Measurements from ENCODE around the gene PDLIM7.

The PDLIM7 gene

DNA sequence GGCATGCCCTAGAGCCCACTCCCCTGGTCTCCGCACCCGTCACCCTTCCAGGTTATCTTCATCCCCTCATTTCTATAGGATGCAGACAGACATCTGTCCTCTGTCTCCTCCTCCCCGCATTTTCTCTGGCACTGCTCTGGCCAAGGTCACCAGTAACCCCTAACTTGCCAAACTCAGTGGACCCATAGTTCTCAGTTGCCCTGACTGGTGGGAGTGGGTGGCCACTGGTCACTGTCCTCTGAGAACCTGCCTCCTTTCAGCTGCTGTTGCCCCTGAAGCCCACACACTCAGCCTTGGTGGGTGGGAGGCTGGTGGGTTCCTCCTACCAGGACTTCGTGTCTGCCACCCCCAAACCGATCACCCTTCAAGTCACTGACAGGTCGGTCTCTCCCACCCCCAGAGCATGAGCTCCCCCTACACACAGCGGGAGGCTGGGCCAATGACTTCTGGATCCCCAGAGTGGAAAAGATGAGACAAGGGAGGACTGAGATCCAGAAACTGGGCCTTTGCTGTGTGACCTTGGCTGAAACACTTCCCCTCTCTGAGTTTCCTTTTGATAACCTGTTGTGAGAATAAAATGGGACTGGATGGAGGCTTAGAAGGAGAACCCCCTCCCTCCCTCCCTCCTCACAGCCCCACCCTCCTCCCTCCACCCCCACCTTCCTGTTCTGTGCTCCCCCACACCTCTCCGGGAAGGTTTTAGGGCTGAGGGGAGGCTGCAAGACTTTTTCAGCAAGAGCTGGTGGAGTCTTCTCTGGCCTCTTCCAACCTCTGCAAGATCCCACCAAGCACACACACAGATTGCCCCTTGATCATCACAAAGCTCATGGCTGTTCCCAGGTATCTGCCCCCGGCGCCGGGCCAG lies 21.6 kb downstream of the PDLIM7 start:
- H3K9me3 ChIP-seq (ENCODE audit: control insufficient read depth, low read length): no peaks in the 10 kb centered on the region
- TF ChIP-seq, protein P1, sequence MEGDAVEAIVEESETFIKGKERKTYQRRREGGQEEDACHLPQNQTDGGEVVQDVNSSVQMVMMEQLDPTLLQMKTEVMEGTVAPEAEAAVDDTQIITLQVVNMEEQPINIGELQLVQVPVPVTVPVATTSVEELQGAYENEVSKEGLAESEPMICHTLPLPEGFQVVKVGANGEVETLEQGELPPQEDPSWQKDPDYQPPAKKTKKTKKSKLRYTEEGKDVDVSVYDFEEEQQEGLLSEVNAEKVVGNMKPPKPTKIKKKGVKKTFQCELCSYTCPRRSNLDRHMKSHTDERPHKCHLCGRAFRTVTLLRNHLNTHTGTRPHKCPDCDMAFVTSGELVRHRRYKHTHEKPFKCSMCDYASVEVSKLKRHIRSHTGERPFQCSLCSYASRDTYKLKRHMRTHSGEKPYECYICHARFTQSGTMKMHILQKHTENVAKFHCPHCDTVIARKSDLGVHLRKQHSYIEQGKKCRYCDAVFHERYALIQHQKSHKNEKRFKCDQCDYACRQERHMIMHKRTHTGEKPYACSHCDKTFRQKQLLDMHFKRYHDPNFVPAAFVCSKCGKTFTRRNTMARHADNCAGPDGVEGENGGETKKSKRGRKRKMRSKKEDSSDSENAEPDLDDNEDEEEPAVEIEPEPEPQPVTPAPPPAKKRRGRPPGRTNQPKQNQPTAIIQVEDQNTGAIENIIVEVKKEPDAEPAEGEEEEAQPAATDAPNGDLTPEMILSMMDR (IDR thresholded peaks at IDR 0.05): no peak
- no peak overlapping the region for H2AFZ ChIP-seq
- H3K4me2 ChIP-seq (ENCODE audit: low read length): no peak overlapping the region
- peaks cover 47% of the 10 kb centered on the region for H3K4me1 ChIP-seq
- peaks cover 2% of the 10 kb centered on the region for H3K36me3 ChIP-seq (ENCODE audit: control insufficient read depth, insufficient read depth, low read length)
- no peak overlapping the region for H3K9ac ChIP-seq
- H3K27me3 ChIP-seq (ENCODE audit: control insufficient read depth, insufficient read depth, low read length): no peaks in the 10 kb centered on the region
- H3K4me3 ChIP-seq (ENCODE audit: low read depth, low read length): no peak overlapping the region
- H3K27ac ChIP-seq: peak overlapping the region; percentile 47
- peaks cover 18% of the 10 kb centered on the region for H3K79me2 ChIP-seq

DNA sequence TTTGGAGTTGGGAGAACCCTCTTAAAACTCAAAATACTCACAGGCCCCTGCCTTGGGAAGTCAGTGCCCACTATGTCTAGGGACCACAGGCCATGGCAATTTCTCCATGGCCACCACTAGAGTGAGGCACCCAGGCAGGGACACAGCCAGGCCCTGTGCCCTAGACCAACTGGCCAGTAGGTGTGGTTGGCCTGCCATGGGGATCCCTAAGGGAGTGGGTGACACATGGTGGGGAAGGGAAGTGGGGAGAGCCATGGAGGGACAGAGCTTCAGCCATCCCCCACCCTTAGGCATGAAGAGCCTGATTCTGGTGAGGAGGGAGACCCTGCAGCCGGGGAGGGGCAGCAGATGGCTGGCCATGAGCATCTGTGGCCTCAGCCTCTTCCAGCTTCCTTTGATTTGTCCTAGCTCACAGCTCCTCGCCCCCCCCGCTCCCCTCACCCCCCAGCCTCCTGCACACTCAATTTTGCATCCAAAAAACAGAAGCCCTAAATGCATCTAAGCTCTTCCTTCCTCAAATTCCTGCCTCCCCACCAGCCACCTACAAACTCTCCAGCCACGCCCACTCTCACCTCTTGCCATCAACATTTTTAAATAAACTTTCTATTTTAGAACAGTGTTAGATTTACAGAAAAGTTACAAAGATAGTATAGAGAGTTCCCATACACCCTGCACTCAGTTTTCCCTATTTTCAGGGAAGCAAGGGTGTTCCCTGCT lies 22.4 kb downstream of the PDLIM7 start:
- H3K4me2 ChIP-seq (ENCODE audit: low read length): no peak overlapping the region
- H3K27ac ChIP-seq: peak overlapping the region; percentile 24
- H3K27me3 ChIP-seq (ENCODE audit: control insufficient read depth, insufficient read depth, low read length): no peaks in the 10 kb centered on the region
- TF ChIP-seq, protein P1 (IDR thresholded peaks at IDR 0.05): no peak
- H3K9ac ChIP-seq: no peak overlapping the region
- H2AFZ ChIP-seq: no peak overlapping the region
- no peaks in the 10 kb centered on the region for H3K9me3 ChIP-seq (ENCODE audit: control insufficient read depth, low read length)
- H3K4me3 ChIP-seq (ENCODE audit: low read depth, low read length): no peak overlapping the region
- H3K4me1 ChIP-seq: peaks cover 41% of the 10 kb centered on the region
- peaks cover 24% of the 10 kb centered on the region for H3K79me2 ChIP-seq
- no peaks in the 10 kb centered on the region for H3K36me3 ChIP-seq (ENCODE audit: control insufficient read depth, insufficient read depth, low read length)

DNA sequence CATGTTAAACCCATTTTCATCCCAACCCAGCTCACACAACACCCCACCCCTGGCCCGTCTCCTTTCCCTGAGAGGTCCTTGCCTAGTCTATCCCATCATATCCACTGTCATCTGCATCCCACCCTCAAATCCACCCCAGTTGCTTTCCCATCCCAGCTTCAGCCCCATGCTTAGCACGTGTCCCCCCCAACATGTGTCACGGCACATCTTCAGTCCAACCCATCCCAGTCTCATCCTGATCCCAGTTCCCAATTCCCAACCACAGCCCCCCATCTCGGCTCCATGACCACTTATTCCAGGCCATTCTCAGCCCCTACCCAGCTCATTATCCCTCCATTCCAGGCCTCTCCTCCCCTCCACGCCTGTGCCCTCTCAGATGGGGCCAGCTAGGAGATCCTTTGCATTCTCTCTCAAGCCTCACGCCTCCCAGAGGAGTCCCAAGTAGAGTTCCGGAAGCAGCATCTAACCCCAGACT lies 23.4 kb downstream of the PDLIM7 start:
- H3K4me3 ChIP-seq (ENCODE audit: low read depth, low read length): no peak overlapping the region

DNA sequence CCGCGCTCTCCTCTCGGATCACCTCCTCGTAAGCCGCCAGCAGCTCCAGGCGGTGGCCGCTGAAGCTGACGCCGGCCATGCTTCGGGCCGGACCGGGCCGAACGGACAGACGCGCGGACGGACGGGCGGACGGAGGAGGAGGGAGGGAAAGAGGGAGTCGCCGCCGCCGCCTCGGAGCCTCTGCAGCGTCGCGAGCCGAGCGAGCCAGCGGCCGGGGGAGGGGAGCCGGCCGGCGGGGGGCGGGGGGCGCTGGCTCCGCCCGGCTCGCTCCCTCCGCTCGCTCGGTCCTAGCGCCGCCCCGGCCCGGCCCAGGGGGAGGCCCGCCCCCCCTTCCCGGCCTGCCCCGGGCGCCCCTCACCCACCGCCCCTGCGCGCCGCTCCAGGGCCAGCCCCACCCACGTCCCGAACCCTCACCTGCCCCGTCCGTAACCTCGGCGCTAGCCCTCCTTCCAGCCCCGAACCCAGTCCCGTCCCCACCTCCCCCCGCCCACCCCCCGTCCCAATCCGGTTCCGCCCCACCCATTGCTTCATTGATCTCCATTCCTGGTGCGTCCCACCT lies 23.9 kb downstream of the PDLIM7 start, which contains the start of gene DBN1:
Gene DBN1, minus strand, starts transcription at position 192 of the 559 bp plus-strand sequence. Its CDS starts 113 bp downstream, at position 79.
- Histone ChIP-seq H3K4me3 (ENCODE audit: low read depth, low read length) (peak within 1 kb of the TSS; percentile 77), H3K4me2 (ENCODE audit: low read length) (peak within 1 kb of the TSS; percentile 83), H3K36me3 (ENCODE audit: control insufficient read depth, insufficient read depth, low read length) (no peaks in the 10 kb centered on the region), H3K9me3 (ENCODE audit: control insufficient read depth, low read length) (no peaks in the 10 kb centered on the region), H3K4me1 (peaks cover 26% of the 10 kb centered on the region), H2AFZ (peak within 1 kb of the TSS; percentile 38), H3K27ac (peak within 1 kb of the TSS; percentile 66), H3K27me3 (ENCODE audit: control insufficient read depth, insufficient read depth, low read length) (no peaks in the 10 kb centered on the region), H3K79me2 (peaks cover 24% of the 10 kb centered on the region), H3K9ac (peak within 1 kb of the TSS; percentile 29)
- TF ChIP-seq, protein P1 (IDR thresholded peaks at IDR 0.05): no peak

More for the DNA sequence above, 23.4 kb downstream of the PDLIM7 start:
- TF ChIP-seq, protein P1 (IDR thresholded peaks at IDR 0.05): no peak
- Histone ChIP-seq H3K9ac (no peak overlapping the region), H2AFZ (no peak overlapping the region), H3K36me3 (ENCODE audit: control insufficient read depth, insufficient read depth, low read length) (no peaks in the 10 kb centered on the region), H3K4me2 (ENCODE audit: low read length) (no peak overlapping the region), H3K9me3 (ENCODE audit: control insufficient read depth, low read length) (no peaks in the 10 kb centered on the region), H3K4me1 (peaks cover 31% of the 10 kb centered on the region), H3K27me3 (ENCODE audit: control insufficient read depth, insufficient read depth, low read length) (no peaks in the 10 kb centered on the region), H3K79me2 (peaks cover 24% of the 10 kb centered on the region), H3K27ac (peak overlapping the region; percentile 24)
